H1 (cell line): ENCODE results near the gene SS18. TPM values are rescaled to one million over a fixed set of nuclear protein-coding genes. Genes with fewer than 3 reads are reported as not detected.
"Not testable (repeated sequence)": the region's sequence is repeated elsewhere in the genome, so short reads cannot be mapped to it uniquely, and the experiment has no call there.

Experiments
- CTCF ChIA-PET: fragments of 300-600 bp; sonication (Branson Sonifier 250); formaldehyde crosslinking; loops from one replicate; lab custom pipeline; 2021; ENCODE audit not compliant: partially characterized antibody; lab: Charles Lee
- POLR2A ChIA-PET: fragments of 300-600 bp; sonication (Branson Sonifier 250); formaldehyde crosslinking; loops from one replicate; lab custom pipeline; 2021; ENCODE audit warnings: inconsistent platforms; ENCODE audit not compliant: partially characterized antibody; lab: Charles Lee
- DNase-seq, 2 experiments: peaks; one replicate each; pipeline versions ENCODE4 v3.0.0 to v3.0.0-alpha.2; 2010 to 2022; ENCODE audit warnings: low spot score in 2 of 2, low read depth in 1 of 2, mixed read lengths in 1 of 2
- FAIRE-seq: peaks from 2 replicates; lab custom pipeline; 2011; peaks lifted over from hg19 to GRCh38; lab: Jason Lieb, UNC
- H2AFZ ChIP-seq: 2 replicates; pipeline ENCODE4 v1.8.1; 2012; ENCODE audit warnings: low read length, inconsistent platforms
- H2AK5ac ChIP-seq: 2 replicates; pipeline ENCODE4 v1.6.1; 2013; ENCODE audit warnings: low read depth, low read length
- H2BK120ac ChIP-seq: replicated peaks from 2 replicates; pipeline ENCODE3; 2013; ENCODE audit warnings: low read depth, low read length, inconsistent platforms
- H2BK12ac ChIP-seq: 2 replicates; pipeline ENCODE4 v1.6.1; 2013; ENCODE audit warnings: low read depth, low read length
- H2BK15ac ChIP-seq: 2 replicates; pipeline ENCODE4 v1.6.1; 2013; ENCODE audit warnings: low read length
- H2BK20ac ChIP-seq: 2 replicates; pipeline ENCODE4 v1.6.1; 2013; ENCODE audit warnings: low read length
- H2BK5ac ChIP-seq: 2 replicates; pipeline ENCODE4 v1.6.1; 2013; ENCODE audit warnings: low read depth, low read length
- H3K14ac ChIP-seq: 2 replicates; pipeline ENCODE4 v1.6.1; 2013; ENCODE audit warnings: inconsistent platforms; ENCODE audit not compliant: insufficient read length
- H3K18ac ChIP-seq: 2 replicates; pipeline ENCODE4 v1.6.1; 2013; ENCODE audit warnings: low read length; ENCODE audit errors: extremely low read depth
- H3K23ac ChIP-seq: 2 replicates; pipeline ENCODE4 v1.6.1; 2013; ENCODE audit warnings: inconsistent platforms; ENCODE audit not compliant: insufficient read length
- H3K23me2 ChIP-seq: 2 replicates; pipeline ENCODE4 v1.6.1; 2013; ENCODE audit warnings: low read depth, low read length
- H3K27ac ChIP-seq: 2 replicates; pipeline ENCODE4 v1.6.1; 2011; ENCODE audit warnings: low read depth, low read length, inconsistent platforms
- H3K27me3 ChIP-seq, 4 experiments: replicated peaks in 1 of 4; 1 replicate in 1 of 4; 2 replicates in 3 of 4; pipeline versions ENCODE4 v1.6.1 to v1.8.1; 2011 to 2013; ENCODE audit warnings: low read length in 3 of 4, mild to moderate bottlenecking in 3 of 4, inconsistent platforms in 2 of 4, mixed read lengths in 2 of 4, moderate library complexity in 1 of 4; ENCODE audit not compliant: control insufficient read depth in 3 of 4, insufficient read depth in 3 of 4; ENCODE audit errors: extremely low read depth in 1 of 4
- H3K36me3 ChIP-seq, 4 experiments: 2 replicates each; pipeline versions ENCODE4 v1.6.1 to v1.8.1; 2011 to 2013; ENCODE audit warnings: mild to moderate bottlenecking in 4 of 4, low read length in 3 of 4, moderate library complexity in 2 of 4, control low read depth in 1 of 4, inconsistent platforms in 1 of 4; ENCODE audit not compliant: insufficient read depth in 4 of 4, control insufficient read depth in 2 of 4
- H3K4ac ChIP-seq: replicated peaks from 2 replicates; pipeline ENCODE3; 2013; ENCODE audit warnings: low read length, low read depth, mixed read lengths, inconsistent platforms; ENCODE audit not compliant: insufficient read length
- H3K4me1 ChIP-seq, 4 experiments: replicated peaks in 1 of 4; 1 replicate in 1 of 4; 2 replicates in 3 of 4; pipeline versions ENCODE4 v1.6.1 to v1.8.1; 2011 to 2013; ENCODE audit warnings: low read length in 3 of 4, inconsistent platforms in 2 of 4, mixed read lengths in 1 of 4; ENCODE audit not compliant: insufficient read depth in 4 of 4, control insufficient read depth in 3 of 4
- H3K4me2 ChIP-seq, 2 experiments: 2 replicates each; pipeline versions ENCODE4 v1.6.1 to v1.8.1; 2011 to 2013; ENCODE audit warnings: low read depth in 2 of 2, low read length in 2 of 2, control low read depth in 1 of 2, inconsistent platforms in 1 of 2, mild to moderate bottlenecking in 1 of 2; ENCODE audit not compliant: insufficient read depth in 1 of 2
- H3K4me3 ChIP-seq, 4 experiments: fragments of 200-600, 300-600 bp in 1 of 4; sonication (generic), shearing (Covaris generic), sonication (Bioruptor Twin) in 1 of 4; 2 replicates each; pipeline versions ENCODE4 v1.5.1 to v1.8.1; 2011 to 2016; ENCODE audit warnings: low read length in 4 of 4, low read depth in 3 of 4, control low read depth in 2 of 4, inconsistent platforms in 2 of 4, mild to moderate bottlenecking in 2 of 4, mixed read lengths in 1 of 4, moderate library complexity in 1 of 4; ENCODE audit not compliant: insufficient read depth in 2 of 4; ENCODE audit errors: extremely low read depth in 1 of 4
- H3K56ac ChIP-seq: replicated peaks from 2 replicates; pipeline ENCODE3; 2013; ENCODE audit warnings: low read depth, mild to moderate bottlenecking, mixed read lengths, low read length, inconsistent platforms; ENCODE audit not compliant: insufficient read length
- H3K79me1 ChIP-seq: 2 replicates; pipeline ENCODE4 v1.6.1; 2013; ENCODE audit warnings: low read depth, low read length, control low read depth
- H3K79me2 ChIP-seq, 2 experiments: 2 replicates each; pipeline versions ENCODE4 v1.6.1 to v1.8.1; 2012 to 2013; ENCODE audit warnings: low read length in 2 of 2, mild to moderate bottlenecking in 2 of 2, inconsistent platforms in 1 of 2; ENCODE audit not compliant: insufficient read depth in 2 of 2, control insufficient read depth in 1 of 2
- H3K9ac ChIP-seq, 4 experiments: replicated peaks in 1 of 4; 1 replicate in 1 of 4; 2 replicates in 3 of 4; pipeline versions ENCODE4 v1.6.1 to v1.8.1; 2011 to 2013; ENCODE audit warnings: low read depth in 3 of 4, low read length in 3 of 4, control low read depth in 2 of 4, mild to moderate bottlenecking in 2 of 4, moderate library complexity in 2 of 4, inconsistent platforms in 1 of 4; ENCODE audit errors: extremely low read depth in 1 of 4
- H3K9me3 ChIP-seq, 2 experiments: 2 replicates each; pipeline versions ENCODE4 v1.6.1 to v1.8.1; 2012 to 2013; ENCODE audit warnings: mild to moderate bottlenecking in 2 of 2, moderate library complexity in 2 of 2, control low read depth in 1 of 2, inconsistent platforms in 1 of 2, low read depth in 1 of 2, low read length in 1 of 2, mixed read lengths in 1 of 2; ENCODE audit not compliant: insufficient read depth in 2 of 2
- H4K20me1 ChIP-seq, 2 experiments: replicated peaks in 1 of 2; 2 replicates each; pipeline versions ENCODE3 to v1.8.1; 2011 to 2013; ENCODE audit warnings: inconsistent platforms in 2 of 2, low read length in 2 of 2, mild to moderate bottlenecking in 1 of 2; ENCODE audit not compliant: insufficient read depth in 2 of 2, control insufficient read depth in 1 of 2
- H4K5ac ChIP-seq: 2 replicates; pipeline ENCODE4 v1.6.1; 2013; ENCODE audit warnings: low read length, low read depth, mixed read lengths, inconsistent platforms; ENCODE audit not compliant: insufficient read length
- H4K8ac ChIP-seq: 2 replicates; pipeline ENCODE4 v1.8.0; 2013; ENCODE audit warnings: mild to moderate bottlenecking, moderate library complexity, low read length, inconsistent platforms; ENCODE audit not compliant: insufficient read depth; ENCODE audit errors: extremely low read depth
- H4K91ac ChIP-seq: replicated peaks from 2 replicates; pipeline ENCODE3; 2013; ENCODE audit warnings: low read length, mixed read lengths, inconsistent platforms; ENCODE audit not compliant: insufficient read length
- HDAC2 ChIP-seq, 2 experiments: fragments of 300-600 bp in 1 of 2; sonication (generic) in 1 of 2; IDR thresholded peaks; 2 replicates each; pipeline ENCODE4 v1.6.1; 2011 to 2012; ENCODE audit warnings: low read depth in 2 of 2, low read length in 2 of 2, mild to moderate bottlenecking in 2 of 2, moderate library complexity in 2 of 2, borderline replicate concordance in 1 of 2, inconsistent platforms in 1 of 2
- SP4 ChIP-seq: IDR thresholded peaks from 2 replicates; pipeline ENCODE4 v1.6.1; 2012; ENCODE audit warnings: low read length, inconsistent platforms
- WGBS, 2 experiments: shearing (Covaris generic) in 1 of 2; methylation state at CpG; one replicate each; pipeline versions ENCODE4 v1.1.6 to v1.1.7; 2013 to 2015; ENCODE audit warnings: low lambda C conversion rate in 2 of 2, mixed read lengths in 2 of 2, inconsistent platforms in 1 of 2, low coverage in 1 of 2, missing lambda C conversion rate in 1 of 2; ENCODE audit not compliant: insufficient replicate concordance in 2 of 2, insufficient coverage in 1 of 2, insufficient read length in 1 of 2; ENCODE audit errors: extremely low coverage in 1 of 2, missing lambda C conversion rate in 1 of 2; 5-methylcytosine and 5-hydroxymethylcytosine counted together
- polyA plus RNA-seq, 7 experiments: library from polyadenylated mRNA; depleted of rRNA in 3 of 7; stranded (reverse) in 5 of 7; unstranded in 2 of 7; fragments of >200 nt in 5 of 7; fragments of 200-250 nt in 2 of 7; gene quantifications; 1 replicate in 5 of 7; 2 replicates in 1 of 7; 4 replicates in 1 of 7; pipeline versions ENCODE4 v1.2.1 to v1.2.3, GENCODE V29; 2011 to 2013; ENCODE audit warnings: missing spikeins in 2 of 7, mixed read lengths in 2 of 7
- total RNA-seq: library from RNA; stranded (reverse); fragmentation: NEBNext Ultra II Directional; extraction: Animal tissue kit (Norgen Biotek cat#: 25700); gene quantifications from 2 replicates; pipeline ENCODE4 v1.2.1, GENCODE V29; 2021

Gene SS18
- total and polyA plus RNA-seq, 2 of the 8 experiments (the other 6 are each of a cell fraction or from before 2014, with no cell fraction given), result 83.5 to 106 TPM

DNA sequence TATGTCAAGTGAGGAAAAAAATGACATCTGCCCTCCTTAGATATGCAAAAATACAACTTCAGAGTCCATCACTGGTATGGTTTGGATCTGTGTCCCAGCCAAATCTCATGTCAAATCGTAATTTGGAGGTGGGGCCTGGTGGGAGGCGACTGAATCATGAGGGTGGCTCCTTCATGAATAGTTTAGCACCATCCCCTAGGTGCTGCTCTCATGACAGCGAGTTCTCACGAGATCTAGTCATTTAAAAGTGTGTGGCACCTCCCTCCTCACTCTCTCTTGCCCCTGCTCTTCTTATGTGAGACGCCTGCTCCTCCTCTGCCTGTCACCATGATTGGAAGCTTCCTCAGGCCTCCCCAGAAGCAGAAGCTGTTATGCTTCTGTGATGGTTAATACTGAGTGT, 37.4 kb upstream of the SS18 start (continued):
- TF ChIP-seq SP4 (no peak), HDAC2 (IDR thresholded peaks at IDR 0.05; ENCODE audit: borderline replicate concordance in 1 of 2, low read depth in 2 of 2, low read length in 2 of 2) (no peak)
- TF ChIP-seq, all 59 proteins: peak for 0

DNA sequence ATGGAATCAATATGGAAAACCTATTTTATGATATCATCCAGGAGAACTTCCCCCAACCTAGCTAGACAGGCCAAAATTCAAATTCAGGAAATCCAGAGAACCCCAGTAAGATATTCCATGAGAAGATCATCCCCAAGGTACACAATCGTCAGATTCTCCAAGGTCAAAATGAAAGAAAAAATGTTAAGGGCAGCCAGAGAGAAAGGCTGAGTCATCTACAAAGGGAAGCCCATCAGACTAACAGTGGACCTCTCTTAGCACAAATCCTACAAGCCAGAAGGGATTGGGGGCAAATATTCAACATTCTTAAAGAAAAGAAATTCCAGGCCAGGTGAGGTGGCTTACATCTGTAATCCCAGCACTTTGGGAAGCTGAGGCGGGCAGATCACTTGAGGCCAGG, 31.6 kb upstream of the SS18 start:
- H2BK12ac ChIP-seq, H3K4me2 ChIP-seq, H3K9me3 ChIP-seq, H3K18ac ChIP-seq, H3K36me3 ChIP-seq, H3K27me3 ChIP-seq, H3K4me1 ChIP-seq, H2BK15ac ChIP-seq, H3K4ac ChIP-seq, H4K91ac ChIP-seq, CTCF ChIA-PET, H2AK5ac ChIP-seq, H3K23ac ChIP-seq, FAIRE-seq, H3K14ac ChIP-seq, H3K9ac ChIP-seq, H2BK5ac ChIP-seq, H3K56ac ChIP-seq, H4K20me1 ChIP-seq, H3K23me2 ChIP-seq, H3K79me1 ChIP-seq, DNase-seq, H2BK120ac ChIP-seq, H3K79me2 ChIP-seq, H4K8ac ChIP-seq, H2AFZ ChIP-seq, H3K4me3 ChIP-seq, H2BK20ac ChIP-seq, POLR2A ChIA-PET, H4K5ac ChIP-seq, H3K27ac ChIP-seq: not testable (repeated sequence)
- 92% methylated on average over 2 of the region's 2 CpGs; no CpG with 5 or more reads in 1 of the 2 experiments for WGBS, 2 experiments
